ENCODE measurements around the gene RCAN1. TPM values are rescaled to one million over a fixed set of nuclear protein-coding genes. Genes with fewer than 3 reads are reported as not detected.

The RCAN1 gene
- total and polyA plus RNA-seq, 2 of the 13 experiments (the other 11 are each of a cell fraction or from before 2014, with no cell fraction given), result 9.4 to 34.1 TPM

DNA sequence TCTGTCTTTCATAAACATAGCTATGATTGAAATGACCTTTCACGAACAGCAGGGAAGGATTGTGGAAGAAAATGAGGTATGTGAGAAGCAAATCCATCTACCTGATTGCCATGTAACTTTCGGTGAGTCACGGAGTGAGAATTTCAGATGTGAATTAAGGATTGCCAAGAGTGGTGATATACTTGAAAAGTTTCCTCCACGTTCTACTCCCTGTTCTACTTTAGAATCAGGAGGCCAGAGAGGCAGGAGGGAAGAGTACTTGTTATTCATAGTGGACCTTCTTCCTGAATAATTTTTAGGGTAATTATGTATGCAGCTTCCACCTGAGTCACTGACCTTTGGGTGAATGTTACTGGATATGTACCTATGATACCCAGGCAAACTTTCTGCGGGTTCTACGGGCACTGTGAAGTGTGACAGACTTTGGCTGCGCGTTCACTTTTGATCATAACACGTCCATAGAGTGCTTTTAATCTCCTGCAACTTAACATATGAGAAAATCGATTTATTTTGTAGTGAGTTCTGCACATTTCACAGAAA lies 100.3 kb downstream of the RCAN1 start:
- CTCF ChIA-PET (ENCODE audit: low intra/inter-chr PET ratio, low total read pairs), result no interaction called here

DNA sequence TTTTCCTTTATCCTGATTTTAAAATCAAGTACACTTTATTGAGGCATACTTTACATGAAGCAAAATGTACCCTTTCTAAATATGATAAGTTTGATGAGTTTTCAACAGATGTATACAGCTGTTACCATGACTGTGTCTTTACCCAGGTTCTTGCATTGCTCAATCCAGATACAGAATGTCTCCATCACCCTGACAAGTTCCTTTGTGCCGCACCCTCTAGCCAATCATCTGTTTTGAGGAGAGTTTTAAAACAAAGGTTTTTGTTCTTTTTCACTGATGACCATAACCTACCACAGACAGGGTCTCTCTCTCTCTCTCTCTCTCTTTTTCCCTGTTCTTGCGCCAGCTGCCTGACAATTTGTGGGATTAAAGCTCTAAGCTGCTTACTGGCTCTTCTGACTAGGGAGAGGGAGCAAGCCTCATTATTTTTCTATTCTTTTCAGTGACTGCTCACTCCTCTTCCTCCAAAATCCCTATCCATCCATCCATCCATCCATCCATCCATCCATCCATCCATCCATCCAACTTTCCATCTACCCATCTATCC lies 101.7 kb downstream of the RCAN1 start:
- DNase-seq (ENCODE audit: low spot score) (no peak), ATAC-seq (no peak), FAIRE-seq (no peak)
- Histone ChIP-seq H3K9ac (ENCODE audit: insufficient read depth, low read depth, low read length) (no peak overlapping the region), H3K4me3 (replicated peaks in 1 of 3; ENCODE audit: insufficient read depth in 1 of 3, low read depth in 2 of 3, low read length in 3 of 3) (no peak overlapping the region), H3K27ac (ENCODE audit: extremely low read length, insufficient read depth, low read length) (no peak overlapping the region), H3K4me1 (ENCODE audit: insufficient read depth, low read length) (peaks cover 6% of the 10 kb centered on the region; the same call in 1 of the 2 replicates), H3K4me2 (ENCODE audit: low read depth, low read length) (no peak overlapping the region), H3K9me3 (ENCODE audit: low read length) (no peaks in the 10 kb centered on the region), H3K36me3 (replicated peaks in 1 of 2; ENCODE audit: control insufficient read depth in 1 of 2, insufficient read depth in 2 of 2, low read length in 2 of 2) (peaks cover 0 to 20% of the 10 kb centered on the region in 2 experiments; a peak in 3 of 5 replicates), H4K20me1 (ENCODE audit: insufficient read depth, low read length) (no peaks in the 10 kb centered on the region), H3K79me2 (ENCODE audit: insufficient read depth, low read length) (no peaks in the 10 kb centered on the region), H2AFZ (ENCODE audit: low read length) (no peak overlapping the region), H3K27me3 (ENCODE audit: control insufficient read depth in 1 of 2, insufficient read depth in 2 of 2, low read length in 2 of 2) (no peaks in the 10 kb centered on the region)
- ChIA-PET CTCF (ENCODE audit: low intra/inter-chr PET ratio, low total read pairs) (interaction anchor here (0.9 to 1.7 kb wide), 3 partner anchors 30 to 151 kb away, joined by 3 read pairs; no protein-coding TSS in a partner anchor), POLR2A (no interaction called here)
- intact Hi-C loops (cut with micrococcal nuclease; ENCODE audit: unreplicated experiment), result no loop called here
- 95% methylated on average over 2 of the region's 2 CpGs for WGBS (ENCODE audit: low lambda C conversion rate)
- in situ Hi-C loops (cut with HindIII; ENCODE audit: extremely low pct_ligation_motif_present, low pct_unique_long_range_greater_than_20kb), result no loop called here
- BruUV-seq (replicated peaks), result no TSS peak
- TF ChIP-seq ARHGAP35 (CRISPR knock-in tag; IDR thresholded peaks at IDR 0.05; ENCODE audit: borderline replicate concordance) (no peak), ZNF136 (CRISPR knock-in tag; IDR thresholded peaks at IDR 0.05; ENCODE audit: low read depth) (no peak), ZNF17 (CRISPR knock-in tag; IDR thresholded peaks at IDR 0.05) (no peak), ZNF776 (CRISPR knock-in tag; IDR thresholded peaks at IDR 0.05) (no peak), RXRB (CRISPR knock-in tag; IDR thresholded peaks at IDR 0.05; ENCODE audit: borderline replicate concordance) (no peak), BHLHE40 (IDR thresholded peaks at IDR 0.05; ENCODE audit: low read length) (no peak), ZNF670 (CRISPR knock-in tag; IDR thresholded peaks at IDR 0.05; ENCODE audit: borderline replicate concordance) (no peak)

More for the DNA sequence above, 100.3 kb downstream of the RCAN1 start:
- intact Hi-C loops (cut with micrococcal nuclease; ENCODE audit: unreplicated experiment) (no loop called here), in situ Hi-C loops (cut with HindIII; ENCODE audit: extremely low pct_ligation_motif_present, low pct_unique_long_range_greater_than_20kb) (no loop called here)
- no peak overlapping the region for H3K4me3 ChIP-seq (replicated peaks in 1 of 3; ENCODE audit: insufficient read depth in 1 of 3, low read depth in 2 of 3, low read length in 3 of 3)
- H3K79me2 ChIP-seq (ENCODE audit: insufficient read depth, low read length), result no peaks in the 10 kb centered on the region
- POLR2A ChIA-PET, result no interaction called here
- H3K9ac ChIP-seq (ENCODE audit: insufficient read depth, low read depth, low read length), result no peak overlapping the region
- TF ChIP-seq NR3C1 (CRISPR knock-in tag; IDR thresholded peaks at IDR 0.05) (no peak), KDM5B (CRISPR knock-in tag; IDR thresholded peaks at IDR 0.05; ENCODE audit: borderline replicate concordance) (no peak), HOXA7 (CRISPR knock-in tag; IDR thresholded peaks at IDR 0.05) (no peak)
- H3K9me3 ChIP-seq (ENCODE audit: low read length), result no peaks in the 10 kb centered on the region
- peaks cover 6% of the 10 kb centered on the region; the same call in 1 of the 2 replicates for H3K4me1 ChIP-seq (ENCODE audit: insufficient read depth, low read length)
- peaks cover 1 to 28% of the 10 kb centered on the region in 2 experiments for H3K36me3 ChIP-seq (replicated peaks in 1 of 2; ENCODE audit: control insufficient read depth in 1 of 2, insufficient read depth in 2 of 2, low read length in 2 of 2)
- WGBS (ENCODE audit: low lambda C conversion rate), result 86% methylated on average over 10 of the region's 10 CpGs
- ATAC-seq (no peak), DNase-seq (ENCODE audit: low spot score) (no peak), FAIRE-seq (no peak)
- H4K20me1 ChIP-seq (ENCODE audit: insufficient read depth, low read length), result no peaks in the 10 kb centered on the region
- no peak overlapping the region for H3K27ac ChIP-seq (ENCODE audit: extremely low read length, insufficient read depth, low read length)
- no peak overlapping the region for H3K4me2 ChIP-seq (ENCODE audit: low read depth, low read length)
- no TSS peak for BruUV-seq (replicated peaks)
- no peak overlapping the region for H2AFZ ChIP-seq (ENCODE audit: low read length)
- no peaks in the 10 kb centered on the region for H3K27me3 ChIP-seq (ENCODE audit: control insufficient read depth in 1 of 2, insufficient read depth in 2 of 2, low read length in 2 of 2)

All from HepG2 (cell line).